ENCODE results near the gene MROH8.

GRCh38 chr20:37204056-37204455, 24.7 kb upstream of the MROH8 start:
- TF ChIP-seq CTCF (optimal IDR thresholded peaks at IDR 0.05 in 1 of 3, IDR thresholded peaks at IDR 0.05 in 1 of 3, conservative IDR thresholded peaks at IDR 0.05 in 1 of 3; ENCODE audit: extremely low read depth in 1 of 3, insufficient read depth in 2 of 3, low read length in 3 of 3) (no peak), EZH2 (IDR thresholded peaks at IDR 0.05; ENCODE audit: low read length) (no peak)

All from keratinocyte (primary cell).